Mammary epithelial cell (primary cell): ENCODE data around the gene ABR.

Experiments
- CTCF ChIP-seq, 2 donors: IDR thresholded peaks in 1 of 2; conservative IDR thresholded peaks in 1 of 2; 2 replicates each; pipeline ENCODE4 v1.5.1; 2011 to 2012; ENCODE audit warnings: inconsistent platforms in 2 of 2, low read length in 2 of 2, mild to moderate bottlenecking in 2 of 2, control low read depth in 1 of 2, low read depth in 1 of 2; ENCODE audit not compliant: insufficient read depth in 1 of 2; ENCODE audit errors: extremely low read depth in 1 of 2
- EZH2 ChIP-seq: IDR thresholded peaks from 2 replicates; pipeline ENCODE4 v1.6.1; 2012; ENCODE audit warnings: low read length, inconsistent platforms, borderline replicate concordance

- TF ChIP-seq EZH2 (no peak), CTCF (conservative IDR thresholded peaks at IDR 0.05 in 1 of 2, IDR thresholded peaks at IDR 0.05 in 1 of 2; ENCODE audit: extremely low read depth in 1 of 2, insufficient read depth in 1 of 2, low read depth in 1 of 2, low read length in 2 of 2) (no peak)
Measured at GRCh38 chr17:1190751-1191331, 11.1 kb upstream of the ABR start.
